Cardiac muscle cell (in vitro differentiated cells and primary cell): ENCODE results near the gene KRT6B. TPM values are rescaled to one million over a fixed set of nuclear protein-coding genes. Genes with fewer than 3 reads are reported as not detected.

Experiments
- DNase-seq, 2 donors: peaks; one replicate each; pipeline versions ENCODE4 v3.0.0 to v3.0.0-alpha.2; 2010 to 2017; ENCODE audit warnings: low read depth in 1 of 2, low spot score in 1 of 2
- H3K27ac ChIP-seq: fragments of 200-600 bp; sonication (generic); 2 replicates; pipeline ENCODE4 v1.5.1; 2016
- H3K27me3 ChIP-seq: fragments of 200-600 bp; sonication (generic); 2 replicates; pipeline ENCODE4 v1.6.0; 2016; ENCODE audit warnings: control low read depth
- H3K36me3 ChIP-seq: fragments of 200-600 bp; sonication (generic); 2 replicates; pipeline ENCODE4 v1.5.1; 2016; ENCODE audit warnings: control low read depth
- H3K4me1 ChIP-seq: fragments of 200-600 bp; sonication (generic); 2 replicates; pipeline ENCODE4 v1.8.1; 2017; ENCODE audit warnings: low read depth, mild to moderate bottlenecking, mixed run types
- H3K4me3 ChIP-seq: fragments of 200-600 bp; sonication (generic); 2 replicates; pipeline ENCODE4 v1.5.1; 2016; ENCODE audit warnings: mild to moderate bottlenecking
- H3K9me3 ChIP-seq: fragments of 200-600 bp; sonication (generic); 2 replicates; pipeline ENCODE4 v1.5.1; 2017; ENCODE audit warnings: low read depth, mild to moderate bottlenecking, control low read depth
- CTCF ChIP-seq: IDR thresholded peaks from 2 replicates; pipeline ENCODE4 v1.5.1; 2012; ENCODE audit warnings: low read depth, mild to moderate bottlenecking, low read length
- polyA plus RNA-seq: library from polyadenylated mRNA; unstranded; fragments of >200 nt; fragmentation: Nextera tagmentation; extraction: Ambion mirVana; gene quantifications from 2 replicates; pipeline ENCODE4 v1.2.1, GENCODE V29; 2016
- total RNA-seq: library from RNA; depleted of rRNA; stranded (reverse); fragments of >200 nt; gene quantifications from 2 replicates; pipeline ENCODE4 v1.2.3, GENCODE V29; 2016

The KRT6B gene
- total and polyA plus RNA-seq, 2 experiments from 2014 or later = 0.13 TPM; not detected in 1

GRCh38 chr12:52446367-52447045 is 5.4 kb downstream of the KRT6B start:
- peaks cover 7% of the 10 kb centered on the region for H3K27me3 ChIP-seq
- TF ChIP-seq CTCF = no peak
- no peak overlapping the region for H3K27ac ChIP-seq
- no peak for DNase-seq
- H3K9me3 ChIP-seq = no peaks in the 10 kb centered on the region
- peaks cover 1% of the 10 kb centered on the region for H3K4me1 ChIP-seq
- H3K4me3 ChIP-seq = no peak overlapping the region
- H3K36me3 ChIP-seq = no peaks in the 10 kb centered on the region

- Histone ChIP-seq H3K4me3 (no peak overlapping the region), H3K36me3 (no peaks in the 10 kb centered on the region), H3K27ac (no peak overlapping the region), H3K9me3 (no peaks in the 10 kb centered on the region), H3K27me3 (peaks cover 7% of the 10 kb centered on the region), H3K4me1 (peaks cover 6% of the 10 kb centered on the region)
- DNase-seq = no peak
- TF ChIP-seq CTCF = no peak
These were observed 6.1 kb downstream of the KRT6B start for GRCh38 chr12:52445876-52446275.

GRCh38 chr12:52444647-52445595 is 7.0 kb downstream of the KRT6B start:
- no peak for TF ChIP-seq CTCF
- H3K4me1 ChIP-seq = peaks cover 6% of the 10 kb centered on the region
- H3K27ac ChIP-seq = no peak overlapping the region
- H3K9me3 ChIP-seq = no peaks in the 10 kb centered on the region
- H3K36me3 ChIP-seq = no peaks in the 10 kb centered on the region
- peaks cover 7% of the 10 kb centered on the region for H3K27me3 ChIP-seq
- no peak overlapping the region for H3K4me3 ChIP-seq
- no peak for DNase-seq

- no peak for TF ChIP-seq CTCF
- Histone ChIP-seq H3K9me3 (no peaks in the 10 kb centered on the region), H3K36me3 (no peaks in the 10 kb centered on the region), H3K27me3 (peaks cover 7% of the 10 kb centered on the region), H3K4me1 (peaks cover 6% of the 10 kb centered on the region), H3K4me3 (no peak overlapping the region), H3K27ac (no peak overlapping the region)
- no peak for DNase-seq
These were observed 8.0 kb downstream of the KRT6B start for GRCh38 chr12:52443966-52444365.

- H3K27me3 ChIP-seq = peaks cover 7% of the 10 kb centered on the region
- H3K4me1 ChIP-seq = peaks cover 6% of the 10 kb centered on the region
- H3K27ac ChIP-seq = no peak overlapping the region
- no peaks in the 10 kb centered on the region for H3K36me3 ChIP-seq
- peak; percentile 44 for TF ChIP-seq CTCF
- H3K4me3 ChIP-seq = no peak overlapping the region
- no peaks in the 10 kb centered on the region for H3K9me3 ChIP-seq
- peak; percentile 61 to 97 for DNase-seq
These were observed 9.3 kb downstream of the KRT6B start for GRCh38 chr12:52442600-52443061.
